Small intestine (tissue), 7 donors: ENCODE data around the gene CAMTA1. TPM values are rescaled to one million over a fixed set of nuclear protein-coding genes. Genes with fewer than 3 reads are reported as not detected.

Source experiments
- DNase-seq, 2 donors: peaks; one replicate each; pipeline versions ENCODE4 v3.0.0 to v3.0.0-alpha.2; 2013
- FAIRE-seq: peaks from 2 replicates; lab custom pipeline; 2012; peaks lifted over from hg19 to GRCh38; lab: Jason Lieb, UNC
- H3K27ac ChIP-seq, 3 donors: one replicate each; pipeline ENCODE4 v1.5.1; 2013; ENCODE audit warnings: low read length in 2 of 3, mild to moderate bottlenecking in 2 of 3, control low read depth in 1 of 3, inconsistent platforms in 1 of 3, low read depth in 1 of 3, moderate library complexity in 1 of 3
- H3K27me3 ChIP-seq, 3 donors: one replicate each; pipeline ENCODE4 v1.6.1; 2013; ENCODE audit warnings: low read length in 3 of 3, inconsistent platforms in 1 of 3; ENCODE audit not compliant: control insufficient read depth in 3 of 3, insufficient read depth in 3 of 3
- H3K36me3 ChIP-seq, 3 donors: one replicate each; pipeline ENCODE4 v1.6.1; 2013; ENCODE audit warnings: low read length in 3 of 3, inconsistent platforms in 1 of 3, low read depth in 1 of 3, mild to moderate bottlenecking in 1 of 3, moderate library complexity in 1 of 3; ENCODE audit not compliant: control insufficient read depth in 3 of 3, insufficient read depth in 2 of 3
- H3K4me1 ChIP-seq, 3 donors: one replicate each; pipeline ENCODE4 v1.6.1; 2013; ENCODE audit warnings: low read length in 2 of 3, inconsistent platforms in 1 of 3, low read depth in 1 of 3, mild to moderate bottlenecking in 1 of 3, moderate library complexity in 1 of 3; ENCODE audit not compliant: control insufficient read depth in 3 of 3, insufficient read depth in 2 of 3
- H3K4me3 ChIP-seq, 3 donors: one replicate each; pipeline ENCODE4 v1.5.1; 2013; ENCODE audit warnings: low read length in 3 of 3, control low read depth in 1 of 3, inconsistent platforms in 1 of 3, low read depth in 1 of 3, mild to moderate bottlenecking in 1 of 3, moderate library complexity in 1 of 3
- H3K9me3 ChIP-seq, 2 donors: one replicate each; pipeline ENCODE4 v1.6.1; 2013; ENCODE audit warnings: low read depth in 1 of 2, low read length in 1 of 2; ENCODE audit not compliant: control insufficient read depth in 2 of 2, insufficient read depth in 1 of 2
- WGBS, 3 donors: extraction: QIAGEN DNeasy Blood & Tissue Kit; methylation state at CpG; one replicate each; pipeline ENCODE4 v1.1.7; 2013; 5-methylcytosine and 5-hydroxymethylcytosine counted together
- polyA plus RNA-seq, 4 donors: library from polyadenylated mRNA; stranded (reverse) in 3 of 4; unstranded in 1 of 4; fragments of 200-250 nt in 3 of 4; fragments of 120-200 nt in 1 of 4; gene quantifications; one replicate each; pipeline versions ENCODE4 v1.2.1 to v1.2.3, GENCODE V29; 2013
- donor health status: healthy with polysubstance abuse.
- donor health status: control.
- donor health status: control.
- donor health status: Bipolar disorder and iron deficiency.
- donor health status: healthy.

Gene CAMTA1
- polyA plus RNA-seq, 4 donors, result 57.6 to 177 (median 147) TPM

DNA sequence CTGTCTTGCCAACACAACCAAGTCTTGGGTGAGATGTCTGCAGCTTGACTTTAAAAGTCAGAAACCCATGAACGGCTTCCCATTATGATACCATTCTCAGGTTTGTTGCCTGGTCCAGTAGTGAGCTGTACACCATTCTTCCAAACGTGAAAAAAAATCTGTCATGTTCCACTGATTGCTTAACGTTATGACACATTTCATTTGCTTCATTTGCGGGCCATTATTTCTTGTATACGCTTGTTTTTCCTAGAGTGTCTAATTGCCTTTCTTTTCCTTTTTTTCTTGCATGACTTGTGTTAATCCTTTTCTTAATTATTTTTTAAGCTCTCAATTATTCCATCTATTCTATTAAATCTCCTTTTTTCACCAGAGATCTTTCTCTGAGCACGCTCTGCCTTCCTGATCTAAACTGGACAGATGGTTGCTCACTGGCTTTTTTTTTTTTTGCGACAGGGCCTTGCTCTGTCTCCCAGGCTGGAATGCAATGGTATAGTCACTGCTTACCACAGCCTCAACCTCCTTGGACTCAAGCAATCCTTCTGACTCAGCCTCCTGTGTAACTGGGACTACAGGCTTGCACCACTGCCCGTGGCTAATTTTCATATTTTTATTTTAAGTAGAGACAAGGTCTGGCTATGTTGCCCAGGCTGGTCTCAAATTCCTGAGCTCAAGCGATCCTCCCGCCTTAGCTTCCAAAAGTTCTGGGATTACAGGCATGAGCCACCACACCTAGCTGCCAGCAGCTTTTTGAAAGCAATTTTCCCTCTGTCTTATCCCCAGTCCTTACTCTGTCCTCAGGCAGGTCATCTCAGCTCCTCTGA is 31.7 kb upstream of the CAMTA1 start:
- Histone ChIP-seq H3K27ac (no peak overlapping the region), H3K27me3 (peaks cover 0 to 4% (median 0%) of the 10 kb centered on the region in 3 donors), H3K36me3 (no peaks in the 10 kb centered on the region), H3K4me1 (no peaks in the 10 kb centered on the region), H3K4me3 (no peak overlapping the region), H3K9me3 (no peaks in the 10 kb centered on the region)
- FAIRE-seq (no peak), DNase-seq (no peak)
- WGBS, 3 donors, result 73 to 83% (median 75%) methylated on average over 10 of the region's 10 CpGs

GRCh38 chr1:6756457-6756856 is 28.8 kb upstream of the CAMTA1 start:
- Histone ChIP-seq H3K27ac (no peak overlapping the region), H3K4me3 (no peak overlapping the region), H3K36me3 (no peaks in the 10 kb centered on the region), H3K27me3 (peaks cover 0 to 4% (median 0%) of the 10 kb centered on the region in 3 donors), H3K4me1 (no peaks in the 10 kb centered on the region), H3K9me3 (no peaks in the 10 kb centered on the region)
- WGBS, 3 donors, result 5 to 59% (median 21%) methylated on average over 1 of the region's 1 CpG
- DNase-seq (no peak), FAIRE-seq (no peak)

GRCh38 chr1:6757719-6758435 is 27.4 kb upstream of the CAMTA1 start:
- Histone ChIP-seq H3K4me3 (no peak overlapping the region), H3K27ac (no peak overlapping the region), H3K9me3 (no peaks in the 10 kb centered on the region), H3K27me3 (peaks cover 0 to 4% (median 0%) of the 10 kb centered on the region in 3 donors), H3K4me1 (no peaks in the 10 kb centered on the region), H3K36me3 (no peaks in the 10 kb centered on the region)
- no peak for DNase-seq
- FAIRE-seq, result no peak
- WGBS, 3 donors, result 74 to 79% (median 74%) methylated on average over 23 to 25 of the region's 25 CpGs

DNA sequence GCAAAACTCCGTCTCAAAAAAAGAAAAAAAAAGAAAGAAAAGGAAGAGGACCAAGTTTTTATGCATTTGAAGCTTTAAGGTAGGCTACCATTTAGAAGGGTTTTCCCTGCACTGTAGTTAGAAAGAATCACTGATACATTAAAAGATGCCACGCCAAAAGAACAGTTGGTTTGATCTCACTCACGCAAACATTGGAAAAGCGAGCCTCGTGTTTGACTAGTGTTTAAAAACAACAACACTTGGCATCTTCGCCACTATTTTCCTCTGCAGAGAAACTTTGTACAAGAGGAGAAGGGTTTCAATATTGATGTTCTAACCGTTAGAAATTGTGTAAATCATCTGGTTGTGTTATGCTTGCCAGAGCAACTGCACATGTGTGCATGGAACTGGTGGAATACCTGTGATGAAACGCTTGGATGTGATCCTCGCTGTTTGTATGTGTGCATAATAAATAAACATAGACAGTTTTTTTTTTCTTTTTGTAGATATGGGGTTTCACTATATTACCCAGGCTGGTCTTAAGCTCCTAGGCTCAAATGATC is 24.0 kb upstream of the CAMTA1 start:
- no peak for DNase-seq
- 71 to 83% (median 77%) methylated on average over 9 of the region's 9 CpGs for WGBS, 3 donors

GRCh38 chr1:6762060-6762459 is 23.2 kb upstream of the CAMTA1 start:
- no peaks in the 10 kb centered on the region for H3K27me3 ChIP-seq
- H3K4me1 ChIP-seq, result no peaks in the 10 kb centered on the region
- no peaks in the 10 kb centered on the region for H3K9me3 ChIP-seq
- H3K27ac ChIP-seq, result no peak overlapping the region
- DNase-seq, result no peak
- no peak overlapping the region for H3K4me3 ChIP-seq
- WGBS, 3 donors, result 45 to 73% (median 61%) methylated on average over 6 of the region's 6 CpGs
- H3K36me3 ChIP-seq, result no peaks in the 10 kb centered on the region
- no peak for FAIRE-seq

More for the DNA sequence above, 24.0 kb upstream of the CAMTA1 start:
- Histone ChIP-seq H3K9me3 (no peaks in the 10 kb centered on the region), H3K4me1 (no peaks in the 10 kb centered on the region), H3K36me3 (no peaks in the 10 kb centered on the region), H3K4me3 (no peak overlapping the region), H3K27me3 (peaks cover 0 to 2% (median 0%) of the 10 kb centered on the region in 3 donors), H3K27ac (no peak overlapping the region)
- no peak for FAIRE-seq

- peak in 1 of 2 donors; percentile 28 for DNase-seq
- 23 to 33% (median 32%) methylated on average over 13 of the region's 13 CpGs for WGBS, 3 donors
- no peaks in the 10 kb centered on the region for H3K9me3 ChIP-seq
- H3K27me3 ChIP-seq, result peaks cover 0 to 4% (median 0%) of the 10 kb centered on the region in 3 donors
- no peaks in the 10 kb centered on the region for H3K4me1 ChIP-seq
- FAIRE-seq, result no peak
- H3K4me3 ChIP-seq, result no peak overlapping the region
- no peaks in the 10 kb centered on the region for H3K36me3 ChIP-seq
- no peak overlapping the region for H3K27ac ChIP-seq
These were observed 14.4 kb upstream of the CAMTA1 start for GRCh38 chr1:6770751-6771440.

DNA sequence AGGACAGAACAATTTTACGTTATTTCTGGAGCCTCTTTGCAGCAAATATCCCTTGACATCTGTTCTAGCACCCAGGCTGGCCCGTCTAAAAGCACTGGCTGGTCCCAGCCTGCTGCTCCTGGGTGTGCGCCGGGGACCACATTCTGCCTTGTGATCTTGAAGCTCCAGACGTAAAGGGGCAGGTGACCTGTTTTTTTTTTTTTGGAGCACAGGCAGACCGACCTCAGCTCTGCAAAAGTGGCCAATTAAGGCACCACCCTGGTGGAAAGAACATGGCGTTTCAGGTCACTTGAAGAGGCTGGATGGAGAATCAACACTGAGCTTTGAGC is 13.8 kb upstream of the CAMTA1 start:
- peaks cover 0 to 5% of the 10 kb centered on the region in 2 donors for H3K9me3 ChIP-seq
- H3K36me3 ChIP-seq, result no peaks in the 10 kb centered on the region
- peaks cover 0 to 4% (median 0%) of the 10 kb centered on the region in 3 donors for H3K27me3 ChIP-seq
- FAIRE-seq (no peak), DNase-seq (no peak)
- no peak overlapping the region for H3K27ac ChIP-seq
- H3K4me3 ChIP-seq, result no peak overlapping the region
- WGBS, 3 donors, result 63 to 71% (median 65%) methylated on average over 7 of the region's 7 CpGs
- H3K4me1 ChIP-seq, result no peaks in the 10 kb centered on the region

- WGBS, 3 donors, result 84 to 96% (median 89%) methylated on average over 1 of the region's 1 CpG
These were observed 10.9 kb upstream of the CAMTA1 start for GRCh38 chr1:6774381-6774780.

More at GRCh38 chr1:6774381-6774780, 10.9 kb upstream of the CAMTA1 start:
- Histone ChIP-seq H3K27ac (no peak overlapping the region), H3K9me3 (peaks cover 0 to 6% of the 10 kb centered on the region in 2 donors), H3K27me3 (peaks cover 0 to 4% (median 0%) of the 10 kb centered on the region in 3 donors), H3K4me3 (no peak overlapping the region), H3K36me3 (no peaks in the 10 kb centered on the region), H3K4me1 (no peaks in the 10 kb centered on the region)
- DNase-seq (no peak), FAIRE-seq (no peak)
